GM12865 (cell line): ENCODE measurements around the gene ADAMTSL4.

ENCODE experiments used
- DNase-seq: peaks from one replicate; pipeline ENCODE4 v3.0.0; 2010; ENCODE audit warnings: low read depth
- H3K4me3 ChIP-seq: 2 replicates; pipeline ENCODE4 v1.5.1; 2011; ENCODE audit warnings: mild to moderate bottlenecking, low read depth, low read length, control low read depth
- TF ChIP-seq, protein P1 (sequence below): IDR thresholded peaks from 2 replicates; pipeline ENCODE4 v1.5.1; 2011; ENCODE audit warnings: low read length, control low read depth, low read depth, inconsistent platforms; ENCODE audit not compliant: insufficient read depth; ENCODE audit errors: missing control alignments

Gene ADAMTSL4

DNA sequence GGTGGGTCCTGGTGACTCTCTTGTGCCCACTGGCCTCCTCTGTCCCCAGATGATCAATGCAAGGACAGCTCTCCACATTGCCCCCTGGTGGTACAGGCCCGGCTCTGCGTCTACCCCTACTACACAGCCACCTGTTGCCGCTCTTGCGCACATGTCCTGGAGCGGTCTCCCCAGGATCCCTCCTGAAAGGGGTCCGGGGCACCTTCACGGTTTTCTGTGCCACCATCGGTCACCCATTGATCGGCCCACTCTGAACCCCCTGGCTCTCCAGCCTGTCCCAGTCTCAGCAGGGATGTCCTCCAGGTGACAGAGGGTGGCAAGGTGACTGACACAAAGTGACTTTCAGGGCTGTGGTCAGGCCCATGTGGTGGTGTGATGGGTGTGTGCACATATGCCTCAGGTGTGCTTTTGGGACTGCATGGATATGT is 10.8 kb downstream of the ADAMTSL4 start:
- H3K4me3 ChIP-seq: peak overlapping the region; percentile 83; the same call in 1 of the 2 replicates
- TF ChIP-seq, protein P1, sequence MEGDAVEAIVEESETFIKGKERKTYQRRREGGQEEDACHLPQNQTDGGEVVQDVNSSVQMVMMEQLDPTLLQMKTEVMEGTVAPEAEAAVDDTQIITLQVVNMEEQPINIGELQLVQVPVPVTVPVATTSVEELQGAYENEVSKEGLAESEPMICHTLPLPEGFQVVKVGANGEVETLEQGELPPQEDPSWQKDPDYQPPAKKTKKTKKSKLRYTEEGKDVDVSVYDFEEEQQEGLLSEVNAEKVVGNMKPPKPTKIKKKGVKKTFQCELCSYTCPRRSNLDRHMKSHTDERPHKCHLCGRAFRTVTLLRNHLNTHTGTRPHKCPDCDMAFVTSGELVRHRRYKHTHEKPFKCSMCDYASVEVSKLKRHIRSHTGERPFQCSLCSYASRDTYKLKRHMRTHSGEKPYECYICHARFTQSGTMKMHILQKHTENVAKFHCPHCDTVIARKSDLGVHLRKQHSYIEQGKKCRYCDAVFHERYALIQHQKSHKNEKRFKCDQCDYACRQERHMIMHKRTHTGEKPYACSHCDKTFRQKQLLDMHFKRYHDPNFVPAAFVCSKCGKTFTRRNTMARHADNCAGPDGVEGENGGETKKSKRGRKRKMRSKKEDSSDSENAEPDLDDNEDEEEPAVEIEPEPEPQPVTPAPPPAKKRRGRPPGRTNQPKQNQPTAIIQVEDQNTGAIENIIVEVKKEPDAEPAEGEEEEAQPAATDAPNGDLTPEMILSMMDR: peak; percentile 98
- peak; percentile 87 for DNase-seq

DNA sequence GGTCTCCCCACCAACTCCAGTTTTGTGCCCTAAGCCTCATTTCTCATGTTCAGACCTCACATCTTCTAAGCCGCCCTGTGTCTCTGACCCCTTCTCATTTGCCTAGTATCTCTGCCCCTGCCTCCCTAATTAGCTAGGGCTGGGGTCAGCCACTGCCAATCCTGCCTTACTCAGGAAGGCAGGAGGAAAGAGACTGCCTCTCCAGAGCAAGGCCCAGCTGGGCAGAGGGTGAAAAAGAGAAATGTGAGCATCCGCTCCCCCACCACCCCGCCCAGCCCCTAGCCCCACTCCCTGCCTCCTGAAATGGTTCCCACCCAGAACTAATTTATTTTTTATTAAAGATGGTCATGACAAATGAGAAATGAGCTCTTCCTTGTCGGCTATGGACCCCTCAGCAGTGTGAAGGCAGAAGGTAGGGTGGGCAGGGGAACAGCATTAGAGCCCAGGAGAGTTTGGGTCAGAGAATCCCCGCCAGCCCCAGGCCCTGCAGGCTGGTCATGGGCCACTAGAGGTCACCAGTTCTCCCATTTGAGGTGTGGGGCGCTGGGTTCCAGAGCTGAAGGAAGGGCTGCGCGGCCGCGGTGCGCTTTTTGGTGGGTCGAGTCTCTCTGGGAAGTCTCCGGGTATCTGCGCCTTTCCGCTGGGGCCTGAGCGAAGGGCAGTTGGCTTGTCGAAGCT is 11.5 kb downstream of the ADAMTSL4 start:
- peak; percentile 94 for DNase-seq
- peak overlapping the region; percentile 83 for H3K4me3 ChIP-seq
- TF ChIP-seq, protein P1: peak; percentile 90

DNA sequence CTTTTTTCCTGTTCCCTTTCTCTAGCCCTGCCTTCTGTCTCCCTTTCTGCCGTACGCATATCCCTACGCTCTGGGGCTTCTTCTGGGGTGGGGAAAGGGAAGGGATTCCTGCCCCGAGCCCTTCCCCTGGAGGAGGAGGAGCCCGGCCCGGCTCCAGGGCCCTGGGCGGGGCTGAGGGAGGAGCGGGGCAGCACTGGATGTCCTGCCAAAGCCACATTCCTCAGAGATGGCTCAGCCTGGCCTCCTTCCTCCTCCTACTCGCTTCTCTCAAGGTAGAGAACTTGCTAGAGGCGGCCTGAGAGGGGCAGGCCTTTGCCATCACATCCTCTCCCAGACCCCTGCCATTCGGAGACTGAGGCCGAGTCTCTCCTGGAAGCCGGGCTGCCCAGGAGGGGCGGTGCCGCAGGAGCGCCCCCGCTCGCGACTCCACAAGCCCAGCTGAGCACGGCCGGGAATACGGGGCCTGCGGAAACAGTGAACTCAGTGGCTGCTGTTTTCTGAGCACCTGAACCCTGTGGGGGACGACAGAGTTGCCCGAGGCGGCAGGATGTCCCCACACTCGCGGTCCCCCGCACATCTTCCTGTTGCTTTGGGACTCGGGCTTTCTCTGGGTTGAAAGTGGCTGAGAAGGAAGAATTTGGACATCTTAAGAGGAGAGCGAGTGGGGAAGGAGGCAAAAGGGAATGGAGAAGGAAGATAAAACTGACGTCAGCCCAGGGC is 12.2 kb downstream of the ADAMTSL4 start:
- peak; percentile 85 for DNase-seq
- peak overlapping the region; percentile 83 for H3K4me3 ChIP-seq
- TF ChIP-seq, protein P1: no peak

DNA sequence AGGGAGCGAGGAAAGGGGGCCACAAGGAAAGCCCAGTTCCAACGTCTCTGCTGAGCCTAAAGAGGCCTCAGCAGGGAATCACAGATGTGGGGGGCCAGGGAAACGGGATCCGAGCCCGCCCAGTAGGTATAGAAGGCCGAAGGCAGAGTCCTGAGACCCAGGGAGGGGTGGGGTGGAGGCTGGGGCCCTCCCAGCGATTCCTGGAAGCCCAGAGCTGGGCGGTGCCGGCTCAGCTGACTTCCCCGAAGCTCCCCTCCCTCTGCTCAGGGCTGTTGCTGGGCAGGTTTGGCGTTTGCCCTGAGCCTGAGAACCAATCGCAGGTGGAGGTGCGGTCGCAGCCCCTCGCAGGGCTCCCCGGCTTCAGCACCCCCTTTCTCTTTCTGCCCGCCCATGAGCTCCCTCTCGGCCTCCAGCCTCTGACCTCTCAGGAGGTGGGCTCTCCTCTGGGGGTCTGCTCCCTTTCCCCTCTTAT is 12.8 kb downstream of the ADAMTSL4 start:
- H3K4me3 ChIP-seq: peak overlapping the region; percentile 83
- DNase-seq: peak; percentile 97
- TF ChIP-seq, protein P1: no peak

GRCh38 chr1:150562446-150563339 is 13.5 kb downstream of the ADAMTSL4 start:
- DNase-seq: peak; percentile 99
- TF ChIP-seq, protein P1: no peak
- H3K4me3 ChIP-seq: peak overlapping the region; percentile 83

DNA sequence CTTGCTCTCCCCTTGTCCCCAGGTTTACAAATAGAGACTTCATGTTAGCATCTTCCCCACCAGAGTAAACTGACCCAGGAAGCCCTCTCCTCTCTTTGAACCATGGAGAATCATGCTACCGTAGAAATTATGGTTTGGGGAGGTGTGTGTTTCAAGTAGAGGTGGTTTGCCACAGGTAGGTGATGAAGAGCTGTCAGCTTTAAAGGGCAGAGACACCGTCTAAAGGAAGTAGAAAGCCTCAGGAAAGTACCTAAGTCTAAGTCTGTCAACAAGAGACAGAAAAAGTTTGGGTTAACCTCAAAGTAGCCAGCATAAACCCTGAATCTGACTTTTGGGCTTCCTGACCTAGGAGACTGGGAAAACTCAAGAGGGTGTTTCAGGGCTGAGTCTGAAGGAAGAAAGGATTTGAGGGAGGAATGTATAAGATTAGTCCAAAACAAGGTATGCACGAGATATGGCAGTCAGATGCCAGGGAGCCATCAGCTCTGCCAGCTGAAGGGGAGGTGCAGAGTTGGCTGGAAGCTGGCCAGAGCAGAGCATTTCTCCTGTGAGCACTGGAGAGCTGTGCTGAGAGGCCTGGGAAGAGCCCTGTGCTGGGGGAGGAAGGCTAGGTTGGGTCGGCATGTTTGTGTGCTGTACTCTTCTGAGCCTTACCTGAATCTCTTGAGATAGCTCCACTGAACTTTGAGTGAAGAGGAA is 14.3 kb downstream of the ADAMTSL4 start:
- TF ChIP-seq, protein P1: peak; percentile 4
- peak; percentile 91 for DNase-seq
- peak overlapping the region; percentile 83 for H3K4me3 ChIP-seq
